ENCODE results near the gene CCDC54. TPM values are rescaled to one million over a fixed set of nuclear protein-coding genes. Genes with fewer than 3 reads are reported as not detected.

Gene CCDC54
- total RNA-seq, 1 donor from 2014 or later = not detected

- no peak overlapping the region for H3K27ac Mint-ChIP-seq
- TF ChIP-seq, protein P1, sequence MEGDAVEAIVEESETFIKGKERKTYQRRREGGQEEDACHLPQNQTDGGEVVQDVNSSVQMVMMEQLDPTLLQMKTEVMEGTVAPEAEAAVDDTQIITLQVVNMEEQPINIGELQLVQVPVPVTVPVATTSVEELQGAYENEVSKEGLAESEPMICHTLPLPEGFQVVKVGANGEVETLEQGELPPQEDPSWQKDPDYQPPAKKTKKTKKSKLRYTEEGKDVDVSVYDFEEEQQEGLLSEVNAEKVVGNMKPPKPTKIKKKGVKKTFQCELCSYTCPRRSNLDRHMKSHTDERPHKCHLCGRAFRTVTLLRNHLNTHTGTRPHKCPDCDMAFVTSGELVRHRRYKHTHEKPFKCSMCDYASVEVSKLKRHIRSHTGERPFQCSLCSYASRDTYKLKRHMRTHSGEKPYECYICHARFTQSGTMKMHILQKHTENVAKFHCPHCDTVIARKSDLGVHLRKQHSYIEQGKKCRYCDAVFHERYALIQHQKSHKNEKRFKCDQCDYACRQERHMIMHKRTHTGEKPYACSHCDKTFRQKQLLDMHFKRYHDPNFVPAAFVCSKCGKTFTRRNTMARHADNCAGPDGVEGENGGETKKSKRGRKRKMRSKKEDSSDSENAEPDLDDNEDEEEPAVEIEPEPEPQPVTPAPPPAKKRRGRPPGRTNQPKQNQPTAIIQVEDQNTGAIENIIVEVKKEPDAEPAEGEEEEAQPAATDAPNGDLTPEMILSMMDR (IDR thresholded peaks at IDR 0.05; ENCODE audit: unreplicated experiment) = no peak
- DNase-seq (ENCODE audit: low spot score, unreplicated experiment) = no peak
- H3K9me3 Mint-ChIP-seq (ENCODE audit: low read depth) = no peaks in the 10 kb centered on the region
- no peaks in the 10 kb centered on the region for H3K27me3 Mint-ChIP-seq
- no peak overlapping the region for H3K4me3 Mint-ChIP-seq (ENCODE audit: low read depth)
- no peaks in the 10 kb centered on the region for H3K4me1 Mint-ChIP-seq (ENCODE audit: low read depth)
- H3K36me3 Mint-ChIP-seq (ENCODE audit: insufficient read depth) = no peaks in the 10 kb centered on the region
Observed at GRCh38 chr3:107346564-107346963, 30.7 kb upstream of the CCDC54 start.

- no peak overlapping the region for H3K27ac Mint-ChIP-seq
- TF ChIP-seq, protein P1 (IDR thresholded peaks at IDR 0.05; ENCODE audit: unreplicated experiment) = no peak
- no peaks in the 10 kb centered on the region for H3K4me1 Mint-ChIP-seq (ENCODE audit: low read depth)
- DNase-seq (ENCODE audit: low spot score, unreplicated experiment) = no peak
- H3K27me3 Mint-ChIP-seq = no peaks in the 10 kb centered on the region
- no peaks in the 10 kb centered on the region for H3K9me3 Mint-ChIP-seq (ENCODE audit: low read depth)
- no peaks in the 10 kb centered on the region for H3K36me3 Mint-ChIP-seq (ENCODE audit: insufficient read depth)
- no peak overlapping the region for H3K4me3 Mint-ChIP-seq (ENCODE audit: low read depth)
Observed at GRCh38 chr3:107347751-107348150, 29.5 kb upstream of the CCDC54 start.

- no peak for DNase-seq (ENCODE audit: low spot score, unreplicated experiment)
- Mint-ChIP-seq H3K4me1 (ENCODE audit: low read depth) (no peaks in the 10 kb centered on the region), H3K9me3 (ENCODE audit: low read depth) (peaks cover 3% of the 10 kb centered on the region), H3K36me3 (ENCODE audit: insufficient read depth) (no peaks in the 10 kb centered on the region), H3K27ac (no peak overlapping the region), H3K4me3 (ENCODE audit: low read depth) (no peak overlapping the region), H3K27me3 (no peaks in the 10 kb centered on the region)
- TF ChIP-seq, protein P1 (IDR thresholded peaks at IDR 0.05; ENCODE audit: unreplicated experiment) = no peak
Observed at GRCh38 chr3:107356706-107357105, 20.5 kb upstream of the CCDC54 start.

- Mint-ChIP-seq H3K27ac (no peak overlapping the region), H3K4me1 (ENCODE audit: low read depth) (no peaks in the 10 kb centered on the region), H3K4me3 (ENCODE audit: low read depth) (no peak overlapping the region), H3K27me3 (no peaks in the 10 kb centered on the region), H3K36me3 (ENCODE audit: insufficient read depth) (no peaks in the 10 kb centered on the region), H3K9me3 (ENCODE audit: low read depth) (peaks cover 3% of the 10 kb centered on the region)
- TF ChIP-seq, protein P1 (IDR thresholded peaks at IDR 0.05; ENCODE audit: unreplicated experiment) = no peak
- no peak for DNase-seq (ENCODE audit: low spot score, unreplicated experiment)
Observed at GRCh38 chr3:107361633-107362032, 15.6 kb upstream of the CCDC54 start.

DNA sequence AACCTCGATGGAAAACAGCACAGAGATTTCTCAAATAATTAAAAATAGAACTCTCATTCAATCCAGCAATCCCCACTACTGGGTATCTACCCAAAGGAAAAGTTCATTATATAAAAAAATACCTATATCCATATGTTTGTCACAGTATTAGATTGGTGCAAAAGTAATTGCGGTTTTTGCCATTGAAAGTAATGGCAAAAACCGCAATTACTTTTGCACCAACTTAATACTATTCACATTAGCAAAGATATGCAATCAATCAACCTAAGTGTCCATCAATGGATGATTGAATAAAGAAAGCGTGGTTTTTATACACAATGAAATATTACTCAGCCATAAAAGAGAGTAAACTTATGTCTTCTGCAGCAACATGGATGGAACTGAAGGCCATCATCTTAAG is 12.2 kb upstream of the CCDC54 start:
- no peak overlapping the region for H3K27ac Mint-ChIP-seq
- DNase-seq (ENCODE audit: low spot score, unreplicated experiment) = no peak
- H3K4me3 Mint-ChIP-seq (ENCODE audit: low read depth) = no peak overlapping the region
- H3K27me3 Mint-ChIP-seq = no peaks in the 10 kb centered on the region
- no peaks in the 10 kb centered on the region for H3K4me1 Mint-ChIP-seq (ENCODE audit: low read depth)
- TF ChIP-seq, protein P1 (IDR thresholded peaks at IDR 0.05; ENCODE audit: unreplicated experiment) = no peak
- peaks cover 3% of the 10 kb centered on the region for H3K9me3 Mint-ChIP-seq (ENCODE audit: low read depth)
- H3K36me3 Mint-ChIP-seq (ENCODE audit: insufficient read depth) = no peaks in the 10 kb centered on the region

Measured in progenitor cell of endocrine pancreas (in vitro differentiated cells).